Measurements from ENCODE around the gene ACOT13.
"Not testable (repeated sequence)": the region's sequence is repeated elsewhere in the genome, so short reads cannot be mapped to it uniquely, and the experiment has no call there.

Gene ACOT13

GRCh38 chr6:24663189-24663588 is 3.7 kb upstream of the ACOT13 start:
- no peak for DNase-seq

GRCh38 chr6:24664046-24664987 is 2.6 kb upstream of the ACOT13 start:
- DNase-seq: no peak

- DNase-seq: peak; percentile 53
Observed at GRCh38 chr6:24666097-24666640, 708 bp upstream of the ACOT13 start.

- peak; percentile 66 for DNase-seq
Observed at GRCh38 chr6:24667378-24667803, 514 bp downstream of the ACOT13 start.

- peak; percentile 22 for DNase-seq
Observed at GRCh38 chr6:24668066-24668996, 1.5 kb downstream of the ACOT13 start.

- no peak for DNase-seq
Observed at GRCh38 chr6:24668997-24669361, 2.1 kb downstream of the ACOT13 start.

GRCh38 chr6:24670492-24670891 is 3.6 kb downstream of the ACOT13 start:
- DNase-seq: not testable (repeated sequence)

GRCh38 chr6:24671077-24671476 is 4.2 kb downstream of the ACOT13 start:
- DNase-seq: not testable (repeated sequence)

GRCh38 chr6:24672620-24673182 is 5.8 kb downstream of the ACOT13 start:
- no peak for DNase-seq

- peak; percentile 29 for DNase-seq
Observed at GRCh38 chr6:24673625-24674024, 6.7 kb downstream of the ACOT13 start.

GRCh38 chr6:24678792-24679352 is 12.0 kb downstream of the ACOT13 start:
- not testable (repeated sequence) for DNase-seq

GRCh38 chr6:24680582-24680981 is 13.7 kb downstream of the ACOT13 start:
- no peak for DNase-seq

GRCh38 chr6:24683297-24684296 is 16.7 kb downstream of the ACOT13 start:
- DNase-seq: no peak

- DNase-seq: no peak
Observed at GRCh38 chr6:24686408-24686807, 19.5 kb downstream of the ACOT13 start.

- DNase-seq: no peak
Observed at GRCh38 chr6:24686946-24687345, 20.1 kb downstream of the ACOT13 start.

GRCh38 chr6:24689964-24690363 is 23.1 kb downstream of the ACOT13 start:
- no peak for DNase-seq

- no peak for DNase-seq
Observed at GRCh38 chr6:24690593-24690992, 23.7 kb downstream of the ACOT13 start.

- no peak for DNase-seq
Observed at GRCh38 chr6:24691550-24691949, 24.7 kb downstream of the ACOT13 start.

- DNase-seq: no peak
Observed at GRCh38 chr6:24692003-24692402, 25.1 kb downstream of the ACOT13 start.

GRCh38 chr6:24692415-24692814 is 25.5 kb downstream of the ACOT13 start:
- no peak for DNase-seq
